ENCODE measurements around the gene LRRFIP1.

DNA sequence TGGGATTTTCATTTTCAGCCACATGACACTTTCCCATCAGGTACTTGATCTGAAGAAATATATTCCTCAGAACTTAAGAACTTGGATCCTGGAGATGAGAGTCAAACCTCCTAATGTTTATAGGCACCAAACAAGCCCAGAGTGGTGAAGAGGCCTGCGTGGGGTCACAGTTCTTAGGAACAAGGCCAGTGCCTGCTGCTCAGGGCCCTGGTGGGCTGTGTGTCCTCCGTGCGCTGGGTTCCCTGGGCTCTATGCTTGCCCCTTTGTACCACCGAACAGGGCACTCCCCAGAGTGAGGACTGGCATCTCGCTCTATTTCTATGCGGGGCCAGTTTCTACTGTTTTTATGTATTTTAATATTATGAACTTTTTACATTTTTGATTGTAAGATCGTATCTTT is 95.2 kb downstream of the LRRFIP1 start:
- TF ChIP-seq, protein P1, sequence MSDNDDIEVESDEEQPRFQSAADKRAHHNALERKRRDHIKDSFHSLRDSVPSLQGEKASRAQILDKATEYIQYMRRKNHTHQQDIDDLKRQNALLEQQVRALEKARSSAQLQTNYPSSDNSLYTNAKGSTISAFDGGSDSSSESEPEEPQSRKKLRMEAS (IDR thresholded peaks at IDR 0.05): no peak
- no peak for TF ChIP-seq YY1 (IDR thresholded peaks at IDR 0.05; ENCODE audit: low read depth)
- no peak for TF ChIP-seq TAF1 (IDR thresholded peaks at IDR 0.05; ENCODE audit: low read depth)
